GM18868 (cell line): ENCODE measurements around the gene GJD3.
A peak's percentile ranks its signal among the peaks of the same experiment; 100 is the strongest.

Experiments used
- ATAC-seq: cut with Tn5 transposase; IDR thresholded peaks from one replicate; pipeline ENCODE4 v1.9.1; 2021; ENCODE audit warnings: mild to moderate bottlenecking, moderate library complexity; ENCODE audit not compliant: unreplicated experiment

GJD3 gene

DNA sequence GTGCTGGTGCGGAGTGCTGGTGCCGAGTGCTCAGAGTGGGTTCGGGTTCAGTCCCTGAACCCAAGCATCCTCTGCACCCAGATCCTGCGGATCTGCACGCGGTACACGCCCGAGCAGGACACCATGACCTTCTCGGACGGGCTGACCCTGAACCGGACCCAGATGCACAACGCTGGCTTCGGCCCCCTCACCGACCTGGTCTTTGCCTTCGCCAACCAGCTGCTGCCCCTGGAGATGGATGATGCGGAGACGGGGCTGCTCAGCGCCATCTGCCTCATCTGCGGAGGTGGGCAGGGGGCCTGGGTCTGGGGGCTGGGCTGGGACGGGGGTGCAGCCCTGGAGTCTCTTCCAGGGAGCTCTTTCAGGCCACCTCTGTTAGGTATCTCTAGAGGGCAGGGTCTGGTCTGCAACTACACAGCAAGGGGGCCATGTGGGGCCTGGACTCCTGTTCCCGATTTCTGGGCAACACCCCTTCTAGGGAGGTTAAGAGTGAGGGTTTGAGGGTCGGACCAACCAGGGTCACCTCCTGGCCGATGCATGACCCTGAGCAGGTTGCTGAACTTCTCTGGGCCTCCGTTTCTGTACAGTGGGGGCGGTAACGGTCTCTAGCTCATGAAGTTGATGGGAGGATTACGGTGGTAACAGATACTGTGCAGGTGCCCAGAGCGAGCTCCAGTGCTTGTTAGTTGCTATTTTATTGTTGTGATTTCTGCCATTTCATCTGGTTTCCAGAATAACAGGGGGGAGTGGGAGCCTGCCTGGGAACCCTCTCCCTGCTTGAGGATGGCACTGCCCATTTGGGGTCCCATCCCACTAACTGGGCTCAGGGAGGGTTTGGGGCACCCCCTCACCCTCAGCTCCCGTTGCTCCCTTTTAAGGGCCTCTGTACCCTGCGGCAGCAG lies 10.1 kb downstream of the GJD3 start:
- peak; percentile 18 for ATAC-seq

DNA sequence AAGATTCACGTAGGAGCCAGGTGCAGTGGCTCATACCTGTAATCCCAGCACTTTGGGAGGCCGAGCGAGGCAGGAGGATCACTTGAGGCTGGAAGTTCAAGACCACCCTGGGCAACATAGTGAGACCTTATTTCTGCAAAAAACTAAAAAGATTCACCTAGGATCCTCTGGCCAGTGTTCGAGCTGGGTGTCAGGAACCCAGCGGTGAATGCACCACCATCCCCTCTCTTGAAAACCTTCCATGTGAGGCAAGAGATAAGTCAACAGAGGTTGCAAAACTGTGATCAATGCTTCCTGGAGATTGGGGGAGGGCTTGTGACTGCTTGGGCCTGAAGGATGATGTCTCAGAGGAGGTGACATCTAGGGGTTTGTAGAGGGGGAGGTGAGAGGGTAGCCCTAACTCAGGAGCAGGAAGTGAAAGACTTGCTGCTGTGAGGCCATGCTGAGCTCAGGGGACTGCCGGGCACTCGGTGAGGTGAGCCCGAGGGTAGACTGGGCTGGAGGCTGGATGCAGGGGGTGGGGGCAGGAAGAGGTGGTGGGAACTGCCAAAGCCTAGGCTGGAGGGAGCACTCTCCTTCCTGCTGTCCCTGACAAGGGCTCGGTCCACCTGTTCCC lies 11.7 kb downstream of the GJD3 start:
- no peak for ATAC-seq

DNA sequence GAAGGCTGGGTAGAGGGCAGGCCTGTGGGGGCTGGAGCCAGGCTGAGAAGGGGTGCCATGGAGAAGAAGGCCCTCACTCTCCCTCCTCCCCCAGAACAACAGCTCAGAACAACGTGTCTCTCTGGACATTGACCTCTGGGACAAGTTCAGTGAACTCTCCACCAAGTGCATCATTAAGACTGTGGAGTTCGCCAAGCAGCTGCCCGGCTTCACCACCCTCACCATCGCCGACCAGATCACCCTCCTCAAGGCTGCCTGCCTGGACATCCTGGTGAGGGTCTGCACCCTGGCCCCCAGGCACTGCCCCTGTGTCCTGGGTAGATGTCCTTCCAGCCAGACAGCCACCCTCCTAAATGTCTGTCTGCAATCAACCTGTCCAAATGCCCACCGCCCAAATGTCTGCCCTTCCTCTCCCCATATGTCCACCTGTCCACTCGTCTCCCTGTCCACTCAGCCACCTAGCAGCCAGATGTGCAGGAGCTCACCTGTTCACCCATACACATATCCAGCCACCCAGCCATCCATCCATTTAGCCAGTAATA lies 12.2 kb downstream of the GJD3 start:
- ATAC-seq: no peak

DNA sequence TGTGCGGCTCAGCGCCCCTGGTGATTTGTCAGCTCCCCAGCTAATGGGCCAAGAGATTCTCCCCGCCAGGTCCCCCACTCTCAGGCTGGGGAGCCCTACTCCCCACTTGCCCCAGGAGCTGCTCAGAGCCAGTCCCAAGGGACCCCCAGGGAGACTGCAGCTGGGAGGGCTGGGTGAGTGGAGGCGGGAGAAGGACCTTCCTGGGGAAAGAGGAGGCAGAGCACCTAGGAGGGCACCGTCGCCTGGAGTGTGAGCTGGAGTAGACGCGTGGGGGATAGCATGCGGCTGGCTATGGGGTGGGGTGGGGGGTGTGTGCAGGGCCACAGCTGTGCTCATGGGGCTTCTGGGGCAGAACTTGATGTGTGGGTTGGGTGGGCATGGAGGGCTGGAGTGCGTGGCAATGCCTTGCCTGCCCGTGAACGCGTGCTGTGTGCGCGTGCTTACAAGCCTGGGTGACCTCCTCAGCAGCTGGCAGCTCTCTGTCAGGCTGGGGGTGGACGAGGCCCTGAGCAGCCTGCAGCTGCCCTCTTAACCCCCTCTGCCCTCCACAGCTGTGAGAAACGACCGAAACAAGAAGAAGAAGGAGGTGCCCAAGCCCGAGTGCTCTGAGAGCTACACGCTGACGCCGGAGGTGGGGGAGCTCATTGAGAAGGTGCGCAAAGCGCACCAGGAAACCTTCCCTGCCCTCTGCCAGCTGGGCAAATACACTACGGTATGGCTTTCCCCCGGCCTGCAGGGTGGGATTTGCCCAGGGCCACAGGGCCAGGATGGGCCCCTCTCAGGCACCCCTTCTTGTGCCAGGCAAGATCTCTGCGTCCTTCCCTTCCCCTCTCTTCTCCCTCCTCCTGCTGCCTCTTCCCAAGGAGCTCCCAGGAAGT lies 12.9 kb downstream of the GJD3 start:
- ATAC-seq: no peak

DNA sequence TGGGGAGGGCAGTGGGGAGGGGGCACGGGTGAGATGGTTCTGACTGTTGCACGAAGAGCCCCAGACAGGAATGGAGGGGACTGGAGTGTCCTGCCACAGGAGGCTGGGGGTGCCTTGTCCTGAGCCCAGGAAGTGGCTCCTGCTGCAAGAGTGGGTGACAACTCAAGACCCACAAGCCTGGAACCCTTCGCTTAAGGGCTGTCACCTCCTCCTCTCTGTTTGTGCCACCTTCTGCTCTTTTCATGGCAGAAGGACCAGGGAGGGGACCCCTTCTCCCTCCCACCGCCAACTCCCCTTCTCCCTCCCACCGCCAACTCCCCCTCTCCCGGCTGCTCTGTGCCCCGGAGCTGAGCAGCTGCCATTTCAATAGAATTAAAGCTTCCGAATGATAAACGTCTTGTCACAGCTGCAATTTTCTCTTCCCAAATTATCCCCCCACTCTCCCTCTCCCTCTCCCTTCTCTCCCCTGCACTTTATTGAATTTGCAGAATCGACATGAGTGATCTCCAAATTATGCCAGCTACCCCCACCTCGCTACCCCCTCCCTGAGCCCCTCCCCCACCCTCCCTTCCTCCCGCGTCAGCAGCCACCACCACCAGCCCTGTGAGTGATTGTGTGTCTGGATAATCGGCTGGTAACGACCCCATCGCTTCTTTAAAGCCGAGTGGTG lies 13.7 kb downstream of the GJD3 start:
- ATAC-seq: no peak

DNA sequence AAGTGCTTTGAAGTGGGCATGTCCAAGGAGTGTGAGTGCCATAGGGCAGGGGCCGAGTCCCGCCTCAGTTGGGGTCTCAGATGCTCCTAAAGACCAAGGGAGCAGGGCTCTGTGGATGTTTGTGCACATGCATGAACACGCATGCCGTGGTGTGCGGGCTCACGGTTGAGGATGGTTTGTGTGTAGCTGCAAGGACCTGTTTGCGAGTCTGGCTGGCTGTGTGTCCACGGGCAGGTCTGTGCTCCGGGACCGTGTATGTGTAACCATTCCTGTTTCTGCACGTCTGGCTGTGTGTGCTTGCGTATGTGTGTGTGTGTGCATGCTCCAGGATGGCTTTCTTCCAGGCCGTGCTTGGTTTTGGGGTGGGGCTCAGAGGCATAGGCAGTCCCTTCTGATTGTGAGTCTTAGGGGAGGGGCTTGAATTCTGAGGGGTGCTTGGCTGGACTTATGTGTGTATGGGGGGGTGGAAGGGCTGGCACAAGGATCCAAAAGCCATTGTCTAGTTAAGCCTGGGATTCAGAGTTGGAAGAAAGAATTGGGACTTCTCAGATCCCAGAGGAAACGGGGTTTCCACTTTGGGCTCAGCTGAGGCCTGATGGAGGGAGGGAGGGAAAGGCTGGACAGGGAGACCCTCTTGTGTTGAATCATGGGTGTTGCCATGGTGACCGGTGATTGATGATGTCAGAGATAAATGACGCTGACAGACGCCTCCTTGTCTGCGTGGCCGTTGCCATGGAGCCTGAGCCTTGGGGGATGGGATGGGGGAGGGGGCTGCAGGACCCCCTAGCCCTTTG lies 14.4 kb downstream of the GJD3 start:
- ATAC-seq: no peak

DNA sequence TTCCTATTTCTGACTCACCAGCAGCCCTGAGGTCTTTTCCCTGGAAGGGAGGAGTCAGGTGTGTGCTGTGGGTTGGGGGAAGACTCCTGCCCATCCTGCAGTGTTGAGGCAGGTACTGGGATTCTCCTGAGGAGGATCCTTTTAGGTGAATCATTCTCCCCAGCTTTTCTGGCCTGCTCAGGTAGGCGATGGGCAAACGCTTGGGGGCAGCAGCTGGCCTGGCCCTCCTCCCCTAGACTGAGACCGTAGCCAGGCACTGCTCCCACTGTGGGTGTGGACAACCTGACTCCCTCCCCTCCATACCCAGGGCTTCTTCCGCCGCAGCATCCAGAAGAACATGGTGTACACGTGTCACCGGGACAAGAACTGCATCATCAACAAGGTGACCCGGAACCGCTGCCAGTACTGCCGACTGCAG lies 15.1 kb downstream of the GJD3 start:
- no peak for ATAC-seq

DNA sequence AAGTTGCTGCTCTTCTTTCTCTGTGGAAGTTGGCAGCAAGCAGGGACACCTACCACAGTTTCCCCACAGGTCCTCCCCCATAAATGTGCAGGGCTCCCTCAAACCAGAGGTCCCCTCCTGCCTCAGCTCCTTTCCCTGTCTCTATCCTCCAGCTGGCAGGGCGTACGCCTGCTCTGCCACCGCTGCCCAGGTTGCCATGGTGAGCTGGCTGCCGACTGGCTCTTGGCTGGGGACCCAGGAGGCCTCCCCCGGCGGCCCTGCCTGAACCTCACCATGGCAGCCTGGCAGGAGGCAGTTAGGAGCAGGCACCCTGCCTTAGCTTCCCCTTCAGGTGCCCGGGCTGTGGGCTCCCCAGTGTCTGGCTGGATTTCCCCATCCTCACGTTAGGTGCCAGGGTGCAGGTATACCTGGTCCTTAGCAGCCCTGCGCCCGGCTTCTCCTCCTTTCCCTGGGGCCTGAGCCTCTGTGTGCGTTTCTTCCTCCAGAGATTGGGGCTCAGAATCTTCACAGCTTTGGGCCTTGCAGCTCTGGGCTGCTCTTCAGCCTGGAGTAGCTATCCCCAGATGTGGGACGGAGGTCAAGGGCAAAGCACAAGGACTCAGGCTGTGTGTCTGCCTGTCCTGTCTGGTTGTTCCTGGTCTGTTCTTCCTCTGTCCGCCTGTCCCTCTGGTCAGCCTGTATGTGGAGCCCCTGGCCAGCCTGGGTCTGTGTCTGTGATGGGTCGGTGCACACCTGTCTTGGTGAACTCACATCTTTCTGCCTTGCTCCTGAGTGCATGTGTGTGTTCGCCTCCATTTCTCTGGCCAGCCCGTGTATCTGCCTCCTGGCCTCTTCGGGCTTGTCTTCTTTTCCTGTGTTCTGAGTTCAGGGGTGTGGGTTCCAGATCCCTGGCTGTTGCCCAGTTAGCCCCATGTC lies 15.7 kb downstream of the GJD3 start:
- no peak for ATAC-seq

DNA sequence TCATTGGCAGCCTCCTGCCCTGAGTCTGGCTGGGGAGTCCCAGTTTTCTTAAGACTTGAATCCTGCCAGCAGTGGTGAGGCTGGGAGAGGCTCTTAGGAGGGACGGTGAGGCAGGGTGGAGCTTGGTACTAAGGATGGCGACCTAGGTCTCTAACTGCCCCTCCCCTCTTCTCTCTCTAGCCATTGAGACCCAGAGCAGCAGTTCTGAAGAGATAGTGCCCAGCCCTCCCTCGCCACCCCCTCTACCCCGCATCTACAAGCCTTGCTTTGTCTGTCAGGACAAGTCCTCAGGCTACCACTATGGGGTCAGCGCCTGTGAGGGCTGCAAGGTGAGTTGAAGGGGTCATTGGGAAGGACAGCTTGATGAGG lies 16.4 kb downstream of the GJD3 start:
- ATAC-seq: no peak

DNA sequence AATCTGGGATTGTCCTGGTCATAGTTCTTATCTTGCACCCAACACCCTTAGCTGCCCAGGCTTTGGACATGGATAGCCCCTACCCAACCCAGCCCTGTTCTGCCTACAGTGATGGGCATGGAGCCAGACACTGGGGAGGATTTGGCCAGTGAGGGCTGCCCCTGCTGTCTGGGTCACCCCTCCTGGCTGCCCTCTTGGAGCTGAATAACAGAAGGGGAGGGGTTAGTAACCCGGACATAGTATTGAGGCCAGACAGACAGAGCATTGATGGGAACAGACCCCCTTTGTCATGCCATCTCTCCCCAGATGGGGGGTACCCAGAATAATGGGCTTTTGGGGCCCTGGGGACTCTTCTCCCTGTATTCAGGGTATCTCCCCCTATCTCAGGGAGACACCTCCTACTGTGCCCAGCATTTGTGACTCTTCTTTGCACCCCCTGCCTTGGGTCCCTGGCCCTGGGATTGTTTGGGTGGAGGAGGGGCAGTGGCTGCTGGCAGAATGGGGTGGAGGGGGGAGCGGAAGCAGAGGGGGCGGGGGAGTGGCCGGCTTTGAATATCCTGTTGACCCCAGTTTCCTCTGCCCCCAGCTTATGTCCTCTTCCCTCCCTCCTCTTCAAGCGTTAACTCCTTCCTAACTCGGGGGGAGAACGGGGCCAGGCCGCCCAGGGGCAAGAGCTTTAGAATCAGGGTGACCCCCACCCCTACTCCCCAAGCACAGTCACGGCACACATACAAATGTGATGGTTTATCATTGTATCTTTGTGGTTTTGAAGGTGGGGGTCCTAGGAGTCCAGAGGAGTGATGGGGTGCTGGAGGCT lies 17.0 kb downstream of the GJD3 start:
- no peak for ATAC-seq

DNA sequence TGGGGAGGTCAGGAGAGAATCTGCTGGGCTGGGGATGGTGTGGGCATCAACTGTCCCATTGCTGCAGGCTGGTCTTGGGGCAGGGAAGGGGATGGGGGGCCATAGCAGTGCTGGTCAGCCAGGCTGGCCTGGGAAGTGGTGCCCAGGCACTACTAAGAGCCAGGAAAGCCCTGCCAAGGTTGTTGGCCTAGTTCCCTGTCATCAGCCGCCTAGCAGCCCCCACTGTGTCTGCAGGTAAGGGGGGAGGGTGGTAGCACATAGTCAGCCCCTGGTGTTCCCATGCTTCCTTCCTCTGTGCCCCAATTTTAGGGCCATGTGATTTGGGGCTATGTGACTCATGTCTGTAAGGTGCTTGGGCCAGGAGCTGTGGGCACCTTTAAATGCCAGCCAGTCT lies 17.8 kb downstream of the GJD3 start:
- ATAC-seq: no peak

DNA sequence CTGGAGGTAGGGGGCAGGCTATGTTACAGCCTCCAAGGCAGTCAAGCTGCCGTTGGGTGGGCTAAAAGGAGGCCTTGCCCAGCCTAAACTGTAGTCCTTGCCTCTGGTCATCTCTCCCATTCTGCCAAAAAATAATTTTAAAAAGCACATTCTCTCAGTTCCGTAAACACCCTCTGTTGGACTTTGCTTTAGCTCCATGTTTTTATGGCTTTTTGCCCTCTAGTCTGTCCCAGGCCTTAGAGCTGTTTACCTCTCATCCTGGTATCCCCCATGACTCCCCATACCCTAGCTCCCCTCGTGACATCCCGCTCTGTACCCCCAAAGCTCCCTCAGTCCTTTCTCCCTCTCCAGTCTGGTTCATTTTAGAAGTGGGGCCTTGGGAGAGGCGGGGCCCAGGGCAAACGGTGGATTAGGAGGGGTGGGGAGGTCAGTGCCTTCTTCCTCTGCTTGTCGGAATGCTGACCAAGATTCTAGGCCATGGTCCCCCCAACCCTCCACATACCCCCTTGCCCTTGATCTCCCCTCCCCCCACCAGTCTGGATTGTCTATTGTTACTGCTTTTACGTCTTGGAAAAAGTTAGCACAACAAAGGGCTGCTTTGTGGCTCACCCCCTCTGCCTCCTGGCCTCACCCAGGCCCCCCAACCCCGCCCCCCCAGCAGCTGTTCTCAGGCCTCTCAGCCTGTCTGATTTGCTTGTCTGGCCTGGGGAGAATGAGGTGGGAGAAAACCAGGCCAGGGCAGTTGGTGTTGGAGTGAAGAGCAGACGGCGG lies 18.4 kb downstream of the GJD3 start:
- ATAC-seq: no peak

DNA sequence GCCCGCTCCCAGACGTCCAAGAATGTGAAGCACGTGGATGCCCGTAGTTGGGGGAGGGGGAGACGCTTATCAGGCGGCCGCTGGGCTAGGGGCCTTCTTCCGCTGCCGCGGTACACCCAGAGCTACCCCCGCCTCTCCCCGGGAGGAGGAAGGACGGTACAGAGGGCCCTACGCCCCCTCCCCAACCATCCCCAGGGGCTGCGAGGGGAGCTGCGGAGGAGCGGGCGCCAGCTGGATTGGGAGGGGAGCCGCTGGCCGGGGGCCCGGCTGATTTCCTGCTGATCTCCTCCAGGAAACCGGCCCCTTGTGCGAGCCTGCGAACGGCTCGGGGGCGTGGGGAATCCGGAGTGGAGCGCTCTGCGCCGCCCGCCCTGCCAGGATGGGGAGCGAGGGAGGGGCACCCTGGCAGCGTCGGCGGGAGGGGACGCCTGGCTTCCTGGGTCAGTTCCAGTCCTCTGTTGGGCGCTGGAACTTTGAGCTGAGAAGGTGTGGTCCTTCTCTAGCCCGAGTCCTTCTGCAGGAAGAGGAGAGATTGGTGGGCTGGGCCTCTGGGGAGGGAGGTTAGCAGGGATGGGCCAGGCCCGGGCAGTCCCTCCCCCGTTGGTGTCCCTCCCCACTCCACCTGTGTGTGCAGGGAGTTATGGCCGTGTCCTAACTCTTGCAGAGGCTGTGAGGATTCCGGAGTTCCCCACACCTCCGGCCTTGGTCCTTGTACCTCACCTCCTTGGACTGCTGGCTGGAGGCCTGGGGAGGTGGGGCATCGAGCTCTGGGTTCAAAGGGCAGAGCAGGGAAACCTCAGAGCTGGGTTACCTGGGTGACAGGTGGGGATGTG lies 19.2 kb downstream of the GJD3 start:
- ATAC-seq: no peak

DNA sequence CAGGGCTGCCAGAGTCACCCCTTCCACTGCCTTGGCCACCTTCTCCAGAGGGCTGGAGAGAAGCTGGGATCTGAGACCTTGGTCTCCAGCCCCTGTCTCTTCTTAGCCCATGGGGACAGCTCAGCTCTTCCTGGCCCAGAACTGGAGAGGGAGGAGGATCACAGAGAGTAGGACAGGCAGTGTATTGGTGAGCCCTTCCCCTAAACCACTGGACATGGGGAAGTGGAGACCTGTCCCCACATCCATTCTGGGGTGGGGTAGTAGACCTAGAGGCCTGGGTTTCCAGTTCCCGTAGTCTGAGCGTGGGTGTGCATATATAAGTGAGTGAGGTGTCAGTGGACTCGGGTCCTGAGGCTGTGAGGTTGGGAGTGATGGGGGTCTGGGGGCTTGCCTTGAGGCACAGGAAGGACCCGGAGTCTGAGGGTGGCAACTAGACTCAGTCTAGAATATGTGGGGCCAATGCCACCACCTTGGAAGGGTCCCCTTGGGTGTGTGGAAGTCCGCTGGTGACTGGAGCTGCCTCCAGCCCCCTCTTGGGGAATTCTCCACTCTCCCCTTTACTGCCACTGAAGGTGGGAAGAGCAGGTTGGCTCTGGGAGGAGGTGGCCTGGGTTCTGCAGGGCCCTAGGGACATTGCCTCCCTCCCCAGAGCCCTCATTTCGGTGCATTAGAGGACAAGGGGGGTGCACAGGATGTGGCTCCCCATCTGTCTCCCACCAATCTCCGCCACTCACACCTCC lies 19.9 kb downstream of the GJD3 start:
- no peak for ATAC-seq

DNA sequence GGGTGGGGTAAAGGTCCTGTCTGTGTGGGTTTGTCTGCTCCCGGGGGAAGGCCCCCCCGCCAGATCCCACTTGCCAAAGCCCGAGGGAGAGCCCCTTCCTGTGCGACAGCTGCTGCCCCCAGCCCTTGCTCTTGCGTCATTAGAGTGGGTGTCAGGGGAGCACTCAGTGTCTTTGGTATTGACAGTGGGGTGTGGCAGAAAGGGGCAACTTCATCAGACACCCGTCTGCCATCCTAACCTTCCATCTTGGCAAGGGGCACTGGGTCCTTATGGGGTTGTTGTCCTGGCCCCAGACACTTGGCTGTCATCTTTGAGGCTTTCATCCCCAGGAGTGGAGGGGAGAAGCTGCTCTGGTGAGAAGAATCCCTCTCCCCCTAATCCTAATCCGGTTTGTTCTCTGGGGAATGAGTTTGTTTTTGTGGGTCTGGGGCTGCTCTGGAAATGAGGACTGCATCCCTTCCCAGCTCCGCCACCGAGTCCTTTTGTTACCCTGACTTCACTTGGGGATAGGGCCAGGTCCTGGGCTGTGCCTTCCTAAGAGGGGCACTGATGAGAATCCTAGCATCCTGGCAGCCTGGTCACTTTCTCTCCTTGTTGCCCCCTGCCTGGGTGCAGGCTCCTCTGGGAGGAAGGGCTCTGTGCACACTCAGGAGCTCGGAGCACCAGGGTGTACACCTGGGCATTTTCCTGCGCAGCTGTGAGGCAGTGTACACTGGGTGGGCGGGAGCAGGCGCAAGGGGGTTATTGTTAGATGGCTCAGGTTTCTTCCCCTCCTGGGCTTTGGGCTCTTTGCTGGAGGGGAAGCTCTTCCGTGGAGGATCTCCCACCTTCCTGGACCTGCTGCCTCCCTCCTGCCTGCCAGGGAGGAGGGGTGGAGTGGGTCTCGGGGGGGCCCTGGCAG lies 21.1 kb downstream of the GJD3 start:
- no peak for ATAC-seq
